Measurements from ENCODE around the gene SECISBP2. TPM values are rescaled to one million over a fixed set of nuclear protein-coding genes. Genes with fewer than 3 reads are reported as not detected.

The SECISBP2 gene
- polyA plus RNA-seq, 1 experiment: 14.3 TPM

DNA sequence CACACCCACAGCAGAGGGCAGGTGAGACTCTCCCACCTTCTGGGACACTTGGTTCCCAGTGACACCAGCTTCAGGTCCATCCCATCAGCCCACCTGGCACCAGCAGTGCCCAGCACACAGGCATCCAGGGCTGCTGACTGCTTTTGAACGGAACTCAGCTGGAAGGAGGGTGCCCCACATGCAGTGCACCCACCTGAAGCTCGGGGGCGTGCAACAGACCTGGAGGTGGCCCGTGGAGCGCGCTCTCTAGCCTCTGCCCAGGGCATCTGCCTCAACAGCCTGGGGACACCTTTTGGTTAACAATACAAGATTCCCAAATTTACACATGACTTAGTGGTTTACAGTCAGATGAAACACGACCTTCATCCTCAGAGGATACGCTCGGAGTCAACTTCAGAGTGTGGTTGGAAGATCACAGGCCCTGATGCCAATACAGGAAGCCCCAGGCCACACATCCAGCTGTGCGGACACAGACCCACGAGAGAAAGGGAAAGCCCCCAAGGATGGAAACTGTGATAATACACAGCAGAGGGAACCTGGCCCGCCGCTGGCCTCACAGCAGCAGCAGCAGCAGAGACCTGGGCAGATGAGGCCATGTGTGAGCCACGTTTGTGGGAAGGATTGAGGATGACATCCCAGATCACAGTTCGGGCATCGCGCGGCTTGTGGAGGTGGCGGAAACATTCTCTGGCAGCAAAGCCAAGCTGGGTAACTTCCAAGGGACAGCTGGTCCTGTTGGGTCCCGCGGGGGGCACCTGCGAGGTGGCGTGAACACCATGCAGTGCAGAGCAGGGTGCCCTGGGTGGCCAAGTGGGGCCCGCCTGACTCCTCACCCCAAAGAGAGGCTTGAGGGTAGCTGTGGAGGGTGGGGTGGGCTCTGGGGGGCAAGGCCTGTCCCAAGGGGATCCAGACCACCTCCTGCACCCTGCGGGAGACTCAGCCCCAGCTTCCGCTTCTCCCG, 64.0 kb downstream of the SECISBP2 start:
- Histone ChIP-seq H3K4me3 (ENCODE audit: low read depth, low read length) (no peak overlapping the region), H3K27me3 (ENCODE audit: control insufficient read depth, insufficient read depth, low read length) (no peaks in the 10 kb centered on the region), H3K36me3 (ENCODE audit: control insufficient read depth, insufficient read depth, low read length) (no peaks in the 10 kb centered on the region)
- ChIA-PET POLR2A (no interaction called here), CTCF (interaction anchor here (0.9 kb wide), 1 partner anchor 167 kb away, joined by 3 read pairs; no protein-coding TSS in a partner anchor)
- DNase-seq (ENCODE audit: low read depth): no peak
- TF ChIP-seq, protein P1, sequence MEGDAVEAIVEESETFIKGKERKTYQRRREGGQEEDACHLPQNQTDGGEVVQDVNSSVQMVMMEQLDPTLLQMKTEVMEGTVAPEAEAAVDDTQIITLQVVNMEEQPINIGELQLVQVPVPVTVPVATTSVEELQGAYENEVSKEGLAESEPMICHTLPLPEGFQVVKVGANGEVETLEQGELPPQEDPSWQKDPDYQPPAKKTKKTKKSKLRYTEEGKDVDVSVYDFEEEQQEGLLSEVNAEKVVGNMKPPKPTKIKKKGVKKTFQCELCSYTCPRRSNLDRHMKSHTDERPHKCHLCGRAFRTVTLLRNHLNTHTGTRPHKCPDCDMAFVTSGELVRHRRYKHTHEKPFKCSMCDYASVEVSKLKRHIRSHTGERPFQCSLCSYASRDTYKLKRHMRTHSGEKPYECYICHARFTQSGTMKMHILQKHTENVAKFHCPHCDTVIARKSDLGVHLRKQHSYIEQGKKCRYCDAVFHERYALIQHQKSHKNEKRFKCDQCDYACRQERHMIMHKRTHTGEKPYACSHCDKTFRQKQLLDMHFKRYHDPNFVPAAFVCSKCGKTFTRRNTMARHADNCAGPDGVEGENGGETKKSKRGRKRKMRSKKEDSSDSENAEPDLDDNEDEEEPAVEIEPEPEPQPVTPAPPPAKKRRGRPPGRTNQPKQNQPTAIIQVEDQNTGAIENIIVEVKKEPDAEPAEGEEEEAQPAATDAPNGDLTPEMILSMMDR (IDR thresholded peaks at IDR 0.05; ENCODE audit: insufficient read depth, low read depth, low read length): no peak

DNA sequence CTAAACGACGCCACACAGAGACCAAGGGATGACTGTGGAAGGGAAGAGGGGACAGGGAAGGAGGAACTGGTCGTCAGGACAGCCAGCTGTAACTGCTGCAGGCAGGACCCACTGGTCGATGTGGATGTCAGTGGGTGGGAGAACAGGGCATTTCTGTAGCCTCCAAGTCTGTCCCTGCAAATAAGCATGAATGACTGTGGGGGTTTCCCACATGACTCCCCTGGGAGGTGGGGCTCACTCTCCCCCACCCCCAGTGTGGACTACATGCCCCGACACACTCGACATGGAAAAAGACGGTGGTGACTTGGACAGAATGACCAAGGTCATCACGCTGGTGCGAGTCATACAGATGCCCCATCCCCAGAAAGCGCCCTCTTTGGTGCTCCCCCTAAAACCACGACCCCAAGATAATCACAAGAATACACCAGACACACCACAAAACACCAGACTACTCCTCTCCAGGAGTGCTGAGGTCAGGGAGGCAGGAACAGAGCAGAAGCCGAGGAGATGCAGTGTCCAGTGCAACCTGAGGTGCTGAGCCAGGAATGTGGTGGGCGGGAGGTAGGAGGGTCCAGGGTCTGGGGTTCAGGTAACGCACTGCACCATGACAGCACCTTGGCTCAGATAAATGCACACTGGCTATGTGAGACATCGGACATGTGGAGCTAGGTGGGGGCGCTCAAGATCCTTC, 64.9 kb downstream of the SECISBP2 start:
- no peak overlapping the region for H3K4me3 ChIP-seq (ENCODE audit: low read depth, low read length)
- no peaks in the 10 kb centered on the region for H3K27me3 ChIP-seq (ENCODE audit: control insufficient read depth, insufficient read depth, low read length)
- no peak for DNase-seq (ENCODE audit: low read depth)
- ChIA-PET POLR2A (no interaction called here), CTCF (interaction anchor here (0.9 kb wide), 1 partner anchor 166 kb away, joined by 3 read pairs; no protein-coding TSS in a partner anchor)
- H3K36me3 ChIP-seq (ENCODE audit: control insufficient read depth, insufficient read depth, low read length): no peaks in the 10 kb centered on the region
- TF ChIP-seq, protein P1 (IDR thresholded peaks at IDR 0.05; ENCODE audit: insufficient read depth, low read depth, low read length): no peak

DNA sequence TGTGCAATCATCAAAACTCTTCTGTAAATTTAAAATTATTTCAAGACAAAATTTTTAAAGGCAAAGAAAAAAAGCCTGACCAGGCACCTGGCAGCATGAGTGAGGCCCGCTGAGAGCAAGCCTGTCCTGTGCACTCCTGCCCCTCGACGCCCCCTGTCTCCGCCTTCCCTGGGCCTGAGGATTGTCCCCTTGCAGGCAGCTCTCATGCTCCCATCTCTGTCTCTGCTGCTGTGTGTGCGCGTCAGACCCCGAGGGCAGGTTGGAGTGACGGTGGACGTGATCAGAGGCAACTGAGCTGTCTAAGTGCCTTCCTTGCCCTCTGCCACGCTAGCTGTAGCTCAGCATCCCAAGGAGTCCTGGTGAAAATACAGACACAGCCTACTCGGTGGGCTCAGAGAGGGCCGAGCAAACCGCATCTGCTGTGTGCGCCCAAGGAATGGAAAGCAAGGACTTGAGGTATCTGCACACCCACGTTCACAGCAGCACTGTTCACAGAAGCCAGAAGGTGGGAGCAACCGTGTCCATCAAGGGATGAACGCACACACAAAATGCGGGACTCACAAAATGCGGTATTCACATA, 65.5 kb downstream of the SECISBP2 start:
- Histone ChIP-seq H3K36me3 (ENCODE audit: control insufficient read depth, insufficient read depth, low read length) (no peaks in the 10 kb centered on the region), H3K4me3 (ENCODE audit: low read depth, low read length) (no peak overlapping the region), H3K27me3 (ENCODE audit: control insufficient read depth, insufficient read depth, low read length) (no peaks in the 10 kb centered on the region)
- TF ChIP-seq, protein P1 (IDR thresholded peaks at IDR 0.05; ENCODE audit: insufficient read depth, low read depth, low read length): no peak
- ChIA-PET CTCF (no interaction called here), POLR2A (no interaction called here)
- DNase-seq (ENCODE audit: low read depth): no peak

DNA sequence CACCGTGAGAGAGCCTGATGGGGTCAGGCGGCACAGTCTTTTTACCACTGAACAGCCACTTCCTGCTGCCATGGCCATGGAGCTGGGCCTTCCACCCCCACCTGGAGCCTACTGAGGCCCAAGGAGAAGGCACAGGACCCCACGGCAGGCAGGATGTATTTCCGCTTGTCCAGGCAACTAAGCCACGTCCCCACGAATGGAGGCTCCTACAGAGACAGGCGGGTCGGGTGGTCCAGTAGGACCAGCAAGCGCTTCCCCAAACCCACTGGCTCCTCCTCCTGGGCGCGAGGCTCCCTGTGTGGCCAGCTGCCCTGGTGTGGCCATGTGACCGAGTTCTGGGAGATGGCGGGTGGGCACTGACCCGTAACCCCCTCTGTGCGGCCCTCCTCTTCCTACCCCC, 66.5 kb downstream of the SECISBP2 start:
- ChIA-PET CTCF (no interaction called here), POLR2A (no interaction called here)
- Histone ChIP-seq H3K27me3 (ENCODE audit: control insufficient read depth, insufficient read depth, low read length) (no peaks in the 10 kb centered on the region), H3K4me3 (ENCODE audit: low read depth, low read length) (no peak overlapping the region), H3K36me3 (ENCODE audit: control insufficient read depth, insufficient read depth, low read length) (no peaks in the 10 kb centered on the region)
- no peak for DNase-seq (ENCODE audit: low read depth)
- TF ChIP-seq, protein P1 (IDR thresholded peaks at IDR 0.05; ENCODE audit: insufficient read depth, low read depth, low read length): no peak

DNA sequence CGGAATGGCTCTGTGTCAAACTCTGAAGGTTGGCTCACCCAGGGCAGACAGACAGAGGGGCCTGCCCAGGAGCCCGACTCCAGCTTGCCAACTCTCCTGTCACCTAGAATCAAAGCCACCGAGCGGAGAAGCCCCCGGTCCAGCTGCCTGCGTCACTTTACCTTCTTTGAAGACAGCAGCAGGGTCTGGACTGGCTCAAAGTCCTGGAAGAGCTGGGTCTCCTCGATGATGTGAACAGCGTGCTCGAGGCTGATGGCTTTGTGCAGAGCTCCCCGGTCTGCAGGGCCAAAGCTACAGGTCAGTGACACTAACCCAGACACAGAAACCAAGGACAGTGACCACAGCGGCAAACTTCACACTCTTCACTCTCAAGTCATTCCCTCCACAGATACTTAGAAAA, 67.9 kb downstream of the SECISBP2 start:
- Histone ChIP-seq H3K36me3 (ENCODE audit: control insufficient read depth, insufficient read depth, low read length) (no peaks in the 10 kb centered on the region), H3K4me3 (ENCODE audit: low read depth, low read length) (no peak overlapping the region), H3K27me3 (ENCODE audit: control insufficient read depth, insufficient read depth, low read length) (no peaks in the 10 kb centered on the region)
- no peak for DNase-seq (ENCODE audit: low read depth)
- TF ChIP-seq, protein P1 (IDR thresholded peaks at IDR 0.05; ENCODE audit: insufficient read depth, low read depth, low read length): no peak
- ChIA-PET CTCF (no interaction called here), POLR2A (no interaction called here)
